ENCODE data around the gene PSD2.

The PSD2 gene

DNA sequence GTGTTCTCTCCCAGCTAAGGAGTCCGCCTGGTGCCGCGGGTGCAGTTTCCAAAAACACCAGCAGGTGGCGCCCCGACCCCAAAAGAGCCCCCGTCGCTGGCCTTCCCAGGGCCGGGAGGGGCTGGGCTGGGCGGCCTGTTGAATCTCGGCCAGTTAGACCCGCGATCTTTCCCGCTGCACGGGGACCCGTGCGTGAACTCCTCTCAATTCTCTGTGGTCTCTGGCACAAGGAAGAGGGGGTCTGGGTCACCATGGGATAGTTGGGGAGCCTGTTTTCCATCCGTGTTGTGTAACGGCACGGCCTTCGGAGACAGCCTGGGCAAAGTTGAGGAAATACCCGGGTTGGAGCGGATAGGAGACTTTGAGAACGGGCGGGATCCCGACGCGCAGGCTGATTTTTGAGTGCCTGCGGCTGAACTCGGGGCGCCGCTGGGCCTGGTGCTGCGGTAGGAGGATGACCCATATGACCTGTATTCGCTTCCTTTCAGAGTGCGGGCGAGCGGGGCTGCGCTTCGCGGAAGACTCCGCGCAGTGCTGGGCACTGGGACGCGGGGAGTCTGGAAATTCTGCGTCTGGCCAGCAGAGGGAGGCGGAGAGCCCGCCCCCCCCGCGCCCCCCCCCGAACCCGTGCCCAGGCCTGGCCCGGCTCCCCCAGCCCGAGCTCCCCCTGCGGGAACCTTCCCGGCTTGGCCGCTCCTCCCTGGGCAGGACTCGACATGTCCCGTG lies 7.9 kb upstream of the PSD2 start:
- H3K27ac ChIP-seq, result no peak overlapping the region
- peak overlapping the region; percentile 38; the same call in 1 of the 2 replicates for H3K9ac ChIP-seq
- peaks cover 4% of the 10 kb centered on the region; the same call in 1 of the 2 replicates for H3K27me3 ChIP-seq (ENCODE audit: insufficient read depth, low read depth)
- no peaks in the 10 kb centered on the region for H3K79me2 ChIP-seq (ENCODE audit: insufficient read depth, low read depth)
- H3K4me2 ChIP-seq, result peak overlapping the region; percentile 99
- no peak overlapping the region for H3K4me3 ChIP-seq (IDR thresholded peaks at IDR 0.05; ENCODE audit: insufficient read depth, low read depth, low read length)
- H2AFZ ChIP-seq (ENCODE audit: low read depth), result peak overlapping the region; percentile 96
- H3K36me3 ChIP-seq (ENCODE audit: insufficient read depth), result no peaks in the 10 kb centered on the region
- H3K4me1 ChIP-seq (ENCODE audit: low read depth, poor library complexity, severe bottlenecking), result no peaks in the 10 kb centered on the region
- no peaks in the 10 kb centered on the region for H4K20me1 ChIP-seq (ENCODE audit: insufficient read depth)
- TF ChIP-seq, protein P1, sequence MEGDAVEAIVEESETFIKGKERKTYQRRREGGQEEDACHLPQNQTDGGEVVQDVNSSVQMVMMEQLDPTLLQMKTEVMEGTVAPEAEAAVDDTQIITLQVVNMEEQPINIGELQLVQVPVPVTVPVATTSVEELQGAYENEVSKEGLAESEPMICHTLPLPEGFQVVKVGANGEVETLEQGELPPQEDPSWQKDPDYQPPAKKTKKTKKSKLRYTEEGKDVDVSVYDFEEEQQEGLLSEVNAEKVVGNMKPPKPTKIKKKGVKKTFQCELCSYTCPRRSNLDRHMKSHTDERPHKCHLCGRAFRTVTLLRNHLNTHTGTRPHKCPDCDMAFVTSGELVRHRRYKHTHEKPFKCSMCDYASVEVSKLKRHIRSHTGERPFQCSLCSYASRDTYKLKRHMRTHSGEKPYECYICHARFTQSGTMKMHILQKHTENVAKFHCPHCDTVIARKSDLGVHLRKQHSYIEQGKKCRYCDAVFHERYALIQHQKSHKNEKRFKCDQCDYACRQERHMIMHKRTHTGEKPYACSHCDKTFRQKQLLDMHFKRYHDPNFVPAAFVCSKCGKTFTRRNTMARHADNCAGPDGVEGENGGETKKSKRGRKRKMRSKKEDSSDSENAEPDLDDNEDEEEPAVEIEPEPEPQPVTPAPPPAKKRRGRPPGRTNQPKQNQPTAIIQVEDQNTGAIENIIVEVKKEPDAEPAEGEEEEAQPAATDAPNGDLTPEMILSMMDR (conservative IDR thresholded peaks at IDR 0.05; ENCODE audit: low read depth, low read length), result peak; percentile 93

DNA sequence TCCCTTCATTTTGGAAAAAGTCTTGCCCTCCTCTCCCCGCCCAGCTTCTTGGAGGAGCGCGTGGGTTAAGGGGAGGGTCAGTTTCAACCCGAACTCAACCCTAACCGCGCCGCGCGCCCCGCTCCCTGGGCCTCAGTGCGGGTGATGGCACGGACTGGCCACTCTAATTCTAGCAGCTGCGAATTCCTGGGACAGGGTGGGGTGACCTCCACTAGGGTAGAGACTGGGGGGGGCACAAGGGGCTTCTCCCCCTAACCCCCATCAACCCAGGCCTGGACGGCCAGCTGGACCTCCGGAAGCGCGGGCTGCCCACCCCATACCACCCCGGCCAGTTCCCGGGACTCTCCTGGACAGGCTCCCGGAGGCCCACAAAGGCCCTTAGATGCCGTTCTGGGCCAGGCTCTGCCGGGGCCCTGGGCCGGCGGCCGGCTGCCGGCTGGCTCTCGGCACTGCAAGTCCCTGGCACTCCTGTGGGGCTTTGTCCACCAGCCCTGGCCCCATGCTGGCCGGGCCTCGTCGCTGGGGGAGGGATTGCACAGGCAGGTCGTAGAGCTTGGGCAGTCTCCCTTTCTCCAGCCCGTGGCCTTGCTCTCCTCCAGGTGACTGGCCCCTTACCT lies 7.2 kb upstream of the PSD2 start:
- H3K9ac ChIP-seq, result no peak overlapping the region
- TF ChIP-seq, protein P1 (conservative IDR thresholded peaks at IDR 0.05; ENCODE audit: low read depth, low read length), result no peak
- no peaks in the 10 kb centered on the region for H3K4me1 ChIP-seq (ENCODE audit: low read depth, poor library complexity, severe bottlenecking)
- H2AFZ ChIP-seq (ENCODE audit: low read depth), result peak overlapping the region; percentile 96; the same call in 1 of the 2 replicates
- H3K4me2 ChIP-seq, result 0 out of 2 replicates have a peak overlapping the region, but pooled peaks have one; percentile 99
- H3K36me3 ChIP-seq (ENCODE audit: insufficient read depth), result no peaks in the 10 kb centered on the region
- H3K4me3 ChIP-seq (IDR thresholded peaks at IDR 0.05; ENCODE audit: insufficient read depth, low read depth, low read length), result no peak overlapping the region
- no peaks in the 10 kb centered on the region for H4K20me1 ChIP-seq (ENCODE audit: insufficient read depth)
- H3K27ac ChIP-seq, result no peak overlapping the region
- no peaks in the 10 kb centered on the region for H3K79me2 ChIP-seq (ENCODE audit: insufficient read depth, low read depth)
- H3K27me3 ChIP-seq (ENCODE audit: insufficient read depth, low read depth), result peaks cover 10% of the 10 kb centered on the region; the same call in 1 of the 2 replicates

DNA sequence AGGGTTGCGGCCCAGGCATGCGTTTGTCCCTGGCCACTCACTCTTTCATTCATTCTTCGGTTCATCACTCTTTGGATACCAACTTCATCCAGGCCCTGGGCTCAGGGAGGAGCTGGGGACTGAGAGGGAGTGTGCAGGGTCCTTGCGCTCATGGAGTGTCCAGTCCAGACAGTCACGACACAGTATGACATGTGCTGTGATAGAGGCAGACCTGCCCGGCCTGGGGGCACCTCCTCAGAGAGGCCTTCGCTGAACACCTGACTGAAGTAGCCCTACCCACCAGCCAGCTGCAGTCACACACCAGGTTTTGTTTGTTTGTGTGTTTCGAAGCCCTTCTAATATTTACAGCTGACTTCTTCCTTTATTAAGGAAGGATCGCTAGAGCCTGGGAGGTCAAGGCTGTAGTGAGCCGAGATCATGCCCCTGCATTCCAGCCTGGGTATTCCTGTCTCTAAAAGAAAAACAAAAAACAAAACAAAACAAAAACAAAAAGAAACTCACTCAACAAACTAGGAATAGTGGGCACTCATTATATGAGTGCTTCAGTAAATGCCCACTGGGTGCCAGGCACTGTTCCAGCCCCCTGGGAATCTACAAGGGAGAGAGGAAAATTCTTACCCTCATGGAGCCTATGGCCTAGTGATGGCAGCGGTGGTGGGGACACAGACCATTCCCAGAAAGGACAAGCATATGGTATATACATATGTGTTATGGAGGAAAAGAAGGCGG lies 6.3 kb upstream of the PSD2 start:
- Histone ChIP-seq H4K20me1 (ENCODE audit: insufficient read depth) (no peaks in the 10 kb centered on the region), H3K79me2 (ENCODE audit: insufficient read depth, low read depth) (no peaks in the 10 kb centered on the region), H3K27me3 (ENCODE audit: insufficient read depth, low read depth) (peaks cover 19% of the 10 kb centered on the region; the same call in 1 of the 2 replicates), H2AFZ (ENCODE audit: low read depth) (no peak overlapping the region), H3K4me3 (IDR thresholded peaks at IDR 0.05; ENCODE audit: insufficient read depth, low read depth, low read length) (no peak overlapping the region), H3K9ac (no peak overlapping the region), H3K4me1 (ENCODE audit: low read depth, poor library complexity, severe bottlenecking) (no peaks in the 10 kb centered on the region), H3K36me3 (ENCODE audit: insufficient read depth) (no peaks in the 10 kb centered on the region), H3K4me2 (no peak overlapping the region), H3K27ac (no peak overlapping the region)
- TF ChIP-seq, protein P1 (conservative IDR thresholded peaks at IDR 0.05; ENCODE audit: low read depth, low read length), result no peak

DNA sequence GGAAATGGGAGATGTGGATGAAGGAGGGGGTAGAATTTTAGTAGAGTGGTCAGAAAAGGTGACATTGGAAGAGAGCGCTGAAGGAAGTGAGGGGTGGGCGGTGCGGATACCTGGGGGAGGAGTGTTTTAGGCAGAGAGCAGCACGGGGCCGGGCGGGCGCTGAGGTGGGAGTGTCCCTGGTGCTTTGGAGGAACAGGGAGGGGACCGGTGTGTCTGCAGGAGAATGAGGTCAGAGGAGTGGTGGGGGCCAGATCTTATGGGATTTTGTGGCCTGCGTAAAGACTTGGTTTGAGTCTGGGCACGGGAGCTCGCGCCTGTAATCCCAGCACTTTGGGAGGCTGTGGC lies 5.8 kb upstream of the PSD2 start:
- Histone ChIP-seq H3K79me2 (ENCODE audit: insufficient read depth, low read depth) (no peaks in the 10 kb centered on the region), H3K4me3 (IDR thresholded peaks at IDR 0.05; ENCODE audit: insufficient read depth, low read depth, low read length) (no peak overlapping the region), H2AFZ (ENCODE audit: low read depth) (no peak overlapping the region), H3K4me2 (no peak overlapping the region), H3K27ac (no peak overlapping the region), H3K36me3 (ENCODE audit: insufficient read depth) (no peaks in the 10 kb centered on the region), H3K9ac (no peak overlapping the region), H3K4me1 (ENCODE audit: low read depth, poor library complexity, severe bottlenecking) (no peaks in the 10 kb centered on the region), H3K27me3 (ENCODE audit: insufficient read depth, low read depth) (peaks cover 24% of the 10 kb centered on the region; the same call in 1 of the 2 replicates), H4K20me1 (ENCODE audit: insufficient read depth) (no peaks in the 10 kb centered on the region)
- TF ChIP-seq, protein P1 (conservative IDR thresholded peaks at IDR 0.05; ENCODE audit: low read depth, low read length), result no peak

Data from KMS-11 (cell line).